SK-N-DZ (cell line): ENCODE data around the gene UBE2D2.
"Not testable (repeated sequence)": the region's sequence is repeated elsewhere in the genome, so short reads cannot be mapped to it uniquely, and the experiment has no call there.

Experiments
- DNase-seq: peaks from one replicate; pipeline ENCODE4 v3.0.0-alpha.2; 2015; ENCODE audit warnings: low spot score

The UBE2D2 gene

GRCh38 chr5:139549162-139549894, 11.8 kb upstream of the UBE2D2 start:
- no peak for DNase-seq

GRCh38 chr5:139550051-139550872, 10.9 kb upstream of the UBE2D2 start:
- DNase-seq, result not testable (repeated sequence)

GRCh38 chr5:139551191-139551889, 9.8 kb upstream of the UBE2D2 start:
- DNase-seq, result no peak

- no peak for DNase-seq
These were observed 8.1 kb upstream of the UBE2D2 start for GRCh38 chr5:139552893-139553575.

GRCh38 chr5:139554264-139554663, 6.9 kb upstream of the UBE2D2 start:
- DNase-seq, result no peak

- DNase-seq, result no peak
These were observed 3.3 kb upstream of the UBE2D2 start for GRCh38 chr5:139557811-139558210.

- peak; percentile 49 for DNase-seq
These were observed 714 bp downstream of the UBE2D2 start for GRCh38 chr5:139561655-139562451.

- DNase-seq, result no peak
These were observed 1.7 kb downstream of the UBE2D2 start for GRCh38 chr5:139562847-139563246.

- DNase-seq, result no peak
These were observed 4.5 kb downstream of the UBE2D2 start for GRCh38 chr5:139565411-139566305.

- DNase-seq, result no peak
These were observed 5.5 kb downstream of the UBE2D2 start for GRCh38 chr5:139566611-139567010.

GRCh38 chr5:139569270-139569955, 8.3 kb downstream of the UBE2D2 start:
- no peak for DNase-seq

- no peak for DNase-seq
These were observed 10.4 kb downstream of the UBE2D2 start for GRCh38 chr5:139571543-139571942.

GRCh38 chr5:139571966-139572365, 10.8 kb downstream of the UBE2D2 start:
- DNase-seq, result no peak

- DNase-seq, result peak; percentile 23
These were observed 13.6 kb downstream of the UBE2D2 start for GRCh38 chr5:139574641-139575312.

- DNase-seq, result no peak
These were observed 14.1 kb downstream of the UBE2D2 start for GRCh38 chr5:139575313-139575646.

GRCh38 chr5:139575751-139576150, 14.6 kb downstream of the UBE2D2 start:
- no peak for DNase-seq

- DNase-seq, result no peak
These were observed 16.7 kb downstream of the UBE2D2 start for GRCh38 chr5:139577689-139578290.

GRCh38 chr5:139578325-139578724, 17.2 kb downstream of the UBE2D2 start:
- no peak for DNase-seq
